ENCODE data around the gene FLT3.

DNA sequence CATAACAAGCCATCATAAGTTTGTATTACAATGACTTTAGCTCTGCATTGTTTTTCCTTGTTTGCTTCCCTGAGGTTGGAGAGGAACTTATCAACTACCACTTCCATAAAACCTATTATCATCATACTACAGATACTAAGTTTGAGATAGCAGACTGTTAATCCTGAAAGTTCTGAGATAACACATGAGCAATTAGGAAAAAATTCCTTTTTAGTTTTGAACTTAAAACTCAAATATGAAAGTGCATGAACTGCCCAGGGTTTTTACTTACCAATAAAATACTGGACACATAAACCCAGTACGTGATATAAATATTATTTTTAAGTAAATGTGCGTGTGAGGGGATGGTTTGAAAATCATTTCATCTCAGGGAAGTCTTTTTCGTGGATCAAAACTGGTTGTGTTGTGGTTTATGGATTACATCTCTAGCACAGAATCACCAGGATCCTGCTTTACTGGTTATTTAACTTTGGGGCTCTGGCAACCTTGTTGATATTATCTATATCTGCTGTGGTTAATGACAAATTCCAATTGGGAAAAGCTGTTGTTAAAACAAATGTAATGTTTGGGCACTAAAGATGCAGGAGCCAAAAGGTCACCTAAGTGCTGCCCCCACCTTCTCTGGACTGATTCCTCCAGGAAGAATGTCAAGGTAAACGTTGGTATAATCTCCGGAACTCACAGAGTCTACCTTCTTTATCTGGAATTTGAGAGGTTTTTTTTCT, 143.6 kb downstream of the FLT3 start:
- TF ChIP-seq, protein P1, sequence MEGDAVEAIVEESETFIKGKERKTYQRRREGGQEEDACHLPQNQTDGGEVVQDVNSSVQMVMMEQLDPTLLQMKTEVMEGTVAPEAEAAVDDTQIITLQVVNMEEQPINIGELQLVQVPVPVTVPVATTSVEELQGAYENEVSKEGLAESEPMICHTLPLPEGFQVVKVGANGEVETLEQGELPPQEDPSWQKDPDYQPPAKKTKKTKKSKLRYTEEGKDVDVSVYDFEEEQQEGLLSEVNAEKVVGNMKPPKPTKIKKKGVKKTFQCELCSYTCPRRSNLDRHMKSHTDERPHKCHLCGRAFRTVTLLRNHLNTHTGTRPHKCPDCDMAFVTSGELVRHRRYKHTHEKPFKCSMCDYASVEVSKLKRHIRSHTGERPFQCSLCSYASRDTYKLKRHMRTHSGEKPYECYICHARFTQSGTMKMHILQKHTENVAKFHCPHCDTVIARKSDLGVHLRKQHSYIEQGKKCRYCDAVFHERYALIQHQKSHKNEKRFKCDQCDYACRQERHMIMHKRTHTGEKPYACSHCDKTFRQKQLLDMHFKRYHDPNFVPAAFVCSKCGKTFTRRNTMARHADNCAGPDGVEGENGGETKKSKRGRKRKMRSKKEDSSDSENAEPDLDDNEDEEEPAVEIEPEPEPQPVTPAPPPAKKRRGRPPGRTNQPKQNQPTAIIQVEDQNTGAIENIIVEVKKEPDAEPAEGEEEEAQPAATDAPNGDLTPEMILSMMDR (conservative IDR thresholded peaks at IDR 0.05) = no peak
- TF ChIP-seq ZFX (IDR thresholded peaks at IDR 0.05) = no peak

All from C4-2B (cell line).